ENCODE results near the gene EDRF1.

The EDRF1 gene

GRCh38 chr10:125795128-125795527 is 75.6 kb downstream of the EDRF1 start:
- no peak for FAIRE-seq

- FAIRE-seq, result no peak
Measured at GRCh38 chr10:125795637-125796190, 76.2 kb downstream of the EDRF1 start.

- FAIRE-seq, result no peak
Measured at GRCh38 chr10:125797424-125797823, 77.9 kb downstream of the EDRF1 start.

DNA sequence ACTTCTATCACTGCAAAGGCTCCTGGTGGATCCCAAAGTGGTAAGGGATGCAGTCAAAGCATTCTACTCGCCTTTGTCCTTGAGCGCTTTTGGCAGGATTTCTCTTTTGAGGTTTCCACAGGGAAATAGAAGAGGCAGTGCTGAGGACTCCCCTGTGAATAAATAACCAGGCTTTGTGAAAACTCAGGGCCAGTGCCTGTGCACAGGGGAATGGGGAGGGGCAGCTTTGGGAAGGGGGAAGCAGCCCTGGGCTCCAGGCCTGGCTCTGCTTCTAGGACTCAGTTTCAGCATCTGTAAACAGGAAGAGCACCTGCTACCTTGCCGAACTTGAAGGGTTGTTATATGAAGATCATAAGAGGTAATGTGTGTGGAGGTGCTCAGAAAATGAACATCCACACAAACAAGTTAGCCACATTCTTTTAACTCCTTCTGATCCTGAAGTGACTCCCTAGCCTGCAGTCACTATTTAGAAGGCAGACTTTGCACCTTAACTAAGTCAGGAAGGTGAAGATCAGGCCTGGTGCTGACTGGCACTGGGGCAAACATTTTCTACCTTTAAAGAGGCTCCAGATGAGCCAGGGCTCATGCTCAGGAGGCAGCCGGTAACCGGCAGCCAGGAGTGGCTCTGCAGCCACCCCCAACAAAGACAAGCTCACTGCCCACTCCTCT is 78.6 kb downstream of the EDRF1 start:
- no peak for FAIRE-seq

GRCh38 chr10:125799451-125800182 is 80.1 kb downstream of the EDRF1 start:
- FAIRE-seq, result no peak

DNA sequence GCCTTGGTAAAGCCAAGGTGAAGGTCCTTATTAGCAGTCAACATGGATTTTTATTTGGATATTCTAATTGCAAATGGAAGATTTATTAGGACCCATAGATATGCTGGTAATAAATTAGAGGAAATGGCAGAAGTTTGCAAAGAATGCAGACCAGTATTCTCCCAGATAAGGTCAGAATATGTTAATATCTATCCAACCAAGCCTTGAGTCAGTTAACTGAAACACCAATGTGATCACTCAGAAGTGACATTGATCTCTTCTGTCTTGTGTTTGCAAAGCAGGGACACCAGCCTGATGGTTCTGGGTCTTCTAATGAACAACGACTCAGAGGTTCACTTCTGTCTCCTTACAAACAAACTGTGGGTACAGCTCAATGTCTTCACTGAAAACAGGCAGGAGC is 82.1 kb downstream of the EDRF1 start:
- FAIRE-seq, result no peak

- no peak for FAIRE-seq
Measured at GRCh38 chr10:125802131-125802530, 82.6 kb downstream of the EDRF1 start.

DNA sequence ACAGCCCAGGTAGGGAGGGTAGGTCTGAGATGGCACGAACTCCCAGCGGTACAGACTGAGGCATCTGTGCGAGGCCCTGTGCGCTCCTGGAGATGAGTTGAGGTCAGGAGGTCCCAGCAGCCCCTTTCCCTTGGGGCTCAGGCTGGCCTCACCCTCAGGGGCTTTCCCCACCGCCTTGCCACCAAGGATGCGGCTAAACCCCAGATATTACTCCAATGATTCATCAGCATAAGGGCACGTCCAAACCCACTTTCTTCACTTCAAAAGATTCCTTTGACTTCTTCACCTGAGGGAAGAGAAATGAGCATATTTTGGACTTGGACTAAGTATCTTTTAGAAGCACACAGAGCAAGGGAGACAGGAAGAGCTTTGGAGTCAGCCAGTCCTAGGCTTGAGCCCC is 83.2 kb downstream of the EDRF1 start:
- FAIRE-seq, result no peak

- no peak for FAIRE-seq
Measured at GRCh38 chr10:125808047-125808446, 88.5 kb downstream of the EDRF1 start.

GRCh38 chr10:125811251-125811650 is 91.7 kb downstream of the EDRF1 start:
- FAIRE-seq, result no peak

- FAIRE-seq, result no peak
Measured at GRCh38 chr10:125812128-125812750, 92.7 kb downstream of the EDRF1 start.
